ENCODE results near the gene ARHGAP22. TPM values are rescaled to one million over a fixed set of nuclear protein-coding genes. Genes with fewer than 3 reads are reported as not detected.

The ARHGAP22 gene
- total RNA-seq, 1 experiment from 2014 or later = 13.5 TPM

GRCh38 chr10:48550977-48551376, 53.9 kb downstream of the ARHGAP22 start:
- no peak overlapping the region for H3K27ac Mint-ChIP-seq (ENCODE audit: unreplicated experiment)
- H3K4me3 Mint-ChIP-seq (ENCODE audit: unreplicated experiment) = no peak overlapping the region
- ChIA-PET POLR2A (no interaction called here), CTCF (interaction anchor here (0.6 to 6.0 kb wide), 3 partner anchors 105 to 187 kb away, joined by 4 to 71 read pairs (median 8); no protein-coding TSS in a partner anchor)
- no peaks in the 10 kb centered on the region for H3K36me3 Mint-ChIP-seq (ENCODE audit: insufficient read depth, unreplicated experiment)
- H3K9me3 Mint-ChIP-seq (ENCODE audit: unreplicated experiment) = peaks cover 9% of the 10 kb centered on the region
- intact Hi-C loops (cut with micrococcal nuclease; ENCODE audit: unreplicated experiment) = loop anchor here (1.0 to 5.0 kb wide), 3 partner anchors 56 to 188 kb away; partner anchors contain the start of gene ARHGAP22
- no TSS peak for BruUV-seq (replicated peaks)
- no peaks in the 10 kb centered on the region for H3K4me1 Mint-ChIP-seq (ENCODE audit: low read depth, unreplicated experiment)
- Histone ChIP-seq H3K4me3 (ENCODE audit: low read depth, low read length) (no peak overlapping the region), H3K27me3 (replicated peaks; ENCODE audit: control insufficient read depth, insufficient read depth, low read length) (no peaks in the 10 kb centered on the region), H3K9me3 (no peaks in the 10 kb centered on the region), H3K4me1 (no peaks in the 10 kb centered on the region), H3K36me3 (ENCODE audit: control insufficient read depth, insufficient read depth, low read length) (no peaks in the 10 kb centered on the region)
- no peak for TF ChIP-seq CTCF (IDR thresholded peaks at IDR 0.05; ENCODE audit: insufficient read depth in 1 of 2, low read depth in 1 of 2, low read length in 1 of 2, severe bottlenecking in 1 of 2, unreplicated experiment in 1 of 2)
- no peak for DNase-seq
- no peaks in the 10 kb centered on the region for H3K27me3 Mint-ChIP-seq (ENCODE audit: insufficient read depth, unreplicated experiment)

GRCh38 chr10:48550071-48550691, 54.7 kb downstream of the ARHGAP22 start:
- Mint-ChIP-seq H3K27ac (ENCODE audit: unreplicated experiment) (no peak overlapping the region), H3K27me3 (ENCODE audit: insufficient read depth, unreplicated experiment) (no peaks in the 10 kb centered on the region), H3K9me3 (ENCODE audit: unreplicated experiment) (peaks cover 9% of the 10 kb centered on the region), H3K4me3 (ENCODE audit: unreplicated experiment) (no peak overlapping the region), H3K4me1 (ENCODE audit: low read depth, unreplicated experiment) (no peaks in the 10 kb centered on the region), H3K36me3 (ENCODE audit: insufficient read depth, unreplicated experiment) (no peaks in the 10 kb centered on the region)
- no peak for DNase-seq
- no TSS peak for BruUV-seq (replicated peaks)
- Histone ChIP-seq H3K4me3 (ENCODE audit: low read depth, low read length) (no peak overlapping the region), H3K36me3 (ENCODE audit: control insufficient read depth, insufficient read depth, low read length) (no peaks in the 10 kb centered on the region), H3K9me3 (no peaks in the 10 kb centered on the region), H3K27me3 (replicated peaks; ENCODE audit: control insufficient read depth, insufficient read depth, low read length) (no peaks in the 10 kb centered on the region), H3K4me1 (no peaks in the 10 kb centered on the region)
- CTCF ChIA-PET = interaction anchor here (4.1 to 6.0 kb wide), 2 partner anchors 106 kb away, joined by 27 to 71 read pairs; no protein-coding TSS in a partner anchor
- no peak for TF ChIP-seq CTCF (IDR thresholded peaks at IDR 0.05; ENCODE audit: insufficient read depth in 1 of 2, low read depth in 1 of 2, low read length in 1 of 2, severe bottlenecking in 1 of 2, unreplicated experiment in 1 of 2)
- intact Hi-C loops (cut with micrococcal nuclease; ENCODE audit: unreplicated experiment) = loop anchor here (5.0 kb wide), 1 partner anchor 57 kb away; the partner anchor contains the start of gene ARHGAP22
- POLR2A ChIA-PET = no interaction called here

- TF ChIP-seq CTCF (IDR thresholded peaks at IDR 0.05; ENCODE audit: insufficient read depth in 1 of 2, low read depth in 1 of 2, low read length in 1 of 2, severe bottlenecking in 1 of 2, unreplicated experiment in 1 of 2) = no peak
- H3K4me3 ChIP-seq (ENCODE audit: low read depth, low read length) = no peak overlapping the region
- no peaks in the 10 kb centered on the region for H3K27me3 ChIP-seq (replicated peaks; ENCODE audit: control insufficient read depth, insufficient read depth, low read length)
- Mint-ChIP-seq H3K4me1 (ENCODE audit: low read depth, unreplicated experiment) (no peaks in the 10 kb centered on the region), H3K27me3 (ENCODE audit: insufficient read depth, unreplicated experiment) (no peaks in the 10 kb centered on the region), H3K9me3 (ENCODE audit: unreplicated experiment) (peaks cover 9% of the 10 kb centered on the region), H3K36me3 (ENCODE audit: insufficient read depth, unreplicated experiment) (no peaks in the 10 kb centered on the region), H3K27ac (ENCODE audit: unreplicated experiment) (no peak overlapping the region), H3K4me3 (ENCODE audit: unreplicated experiment) (no peak overlapping the region)
- POLR2A ChIA-PET = no interaction called here
- no TSS peak for BruUV-seq (replicated peaks)
- no peaks in the 10 kb centered on the region for H3K36me3 ChIP-seq (ENCODE audit: control insufficient read depth, insufficient read depth, low read length)
- no peaks in the 10 kb centered on the region for H3K4me1 ChIP-seq
- no peak for DNase-seq
- intact Hi-C loops (cut with micrococcal nuclease; ENCODE audit: unreplicated experiment) = no loop called here
- no peaks in the 10 kb centered on the region for H3K9me3 ChIP-seq
- CTCF ChIA-PET = interaction anchor here (4.1 kb wide), 1 partner anchor 107 kb away, joined by 27 read pairs; no protein-coding TSS in a partner anchor
These were observed 55.6 kb downstream of the ARHGAP22 start for GRCh38 chr10:48549236-48549635.

Data from Caco-2 (cell line).